ENCODE data around the gene PTBP1. TPM values are rescaled to one million over a fixed set of nuclear protein-coding genes. Genes with fewer than 3 reads are reported as not detected.

PTBP1 gene
- total RNA-seq, 1 experiment from 2014 or later = 236 TPM

DNA sequence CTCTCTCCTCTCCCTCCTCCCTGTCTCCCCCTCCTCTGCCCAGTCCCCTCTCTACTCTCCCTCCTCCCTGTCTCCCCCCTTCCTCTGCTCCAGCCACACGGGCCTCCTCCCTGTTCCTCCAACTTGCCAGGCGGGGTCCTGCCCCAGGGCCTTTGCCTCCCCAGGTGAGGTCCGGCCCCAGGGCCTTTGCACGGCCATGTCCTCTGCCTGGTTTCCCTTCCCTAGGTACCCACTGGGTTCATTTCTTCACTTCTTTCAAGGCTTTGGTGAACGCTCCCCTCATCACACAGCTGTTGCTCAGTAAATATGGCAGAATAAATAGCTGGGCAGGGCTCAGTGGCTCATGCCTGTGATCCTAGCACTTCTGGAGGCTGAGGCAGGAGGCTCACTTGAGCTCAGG lies 25.2 kb upstream of the PTBP1 start:
- DNase-seq (ENCODE audit: extremely low read depth, low read depth) = no peak

DNA sequence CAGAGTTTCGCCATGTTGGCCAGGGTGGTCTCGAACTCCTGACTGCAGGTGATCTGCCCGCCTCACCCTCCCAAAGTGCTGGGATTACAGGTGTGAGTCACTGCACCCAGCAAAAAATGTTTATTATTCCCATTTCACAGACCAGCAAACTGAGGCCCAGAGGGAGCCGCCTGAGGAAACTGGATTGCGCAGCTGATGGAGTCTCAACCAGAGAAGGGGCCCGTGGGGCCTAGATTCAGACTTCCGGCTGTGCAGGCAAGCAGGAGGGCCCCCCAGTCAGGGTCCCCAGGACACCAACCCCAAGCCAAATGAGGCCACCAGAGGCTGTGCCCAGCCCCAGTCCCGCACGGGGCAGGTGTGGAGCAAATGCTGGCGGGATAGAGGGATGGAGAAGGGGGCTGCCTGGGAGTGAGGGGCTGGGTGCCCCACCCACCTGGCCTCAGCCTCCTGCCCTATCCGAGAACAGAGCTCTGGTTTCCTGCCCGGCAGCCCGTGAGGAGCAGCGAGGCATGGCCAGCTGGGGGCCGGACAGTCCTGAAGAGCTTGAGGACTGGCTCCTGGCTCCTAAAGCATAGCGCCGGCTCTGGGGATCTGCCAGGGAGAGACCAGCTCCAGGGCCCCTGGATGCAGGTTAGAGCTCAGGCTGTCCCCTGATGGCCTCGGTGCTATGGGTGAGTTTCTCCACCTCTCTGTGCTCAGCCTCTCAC lies 24.4 kb upstream of the PTBP1 start:
- no peak for DNase-seq (ENCODE audit: extremely low read depth, low read depth)

DNA sequence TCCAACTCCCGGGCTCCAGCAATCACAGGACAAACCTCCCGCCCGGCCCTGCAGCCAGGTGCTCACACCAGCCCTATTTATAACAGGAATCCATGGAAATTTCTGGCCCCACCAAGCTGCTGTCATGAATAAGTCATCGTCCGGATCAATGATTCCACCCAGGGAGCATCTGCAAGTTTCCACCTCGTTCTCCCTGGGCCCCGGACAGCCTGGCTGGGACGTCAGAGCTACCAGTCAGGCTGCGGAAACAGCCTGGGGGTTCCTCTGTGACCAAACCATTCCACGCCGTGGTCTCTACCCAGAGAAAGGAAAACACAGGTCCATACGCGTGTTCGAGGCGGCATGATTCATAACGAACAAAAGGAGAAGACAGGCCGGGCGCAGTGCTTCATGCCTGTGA lies 20.7 kb upstream of the PTBP1 start:
- DNase-seq (ENCODE audit: extremely low read depth, low read depth) = no peak

DNA sequence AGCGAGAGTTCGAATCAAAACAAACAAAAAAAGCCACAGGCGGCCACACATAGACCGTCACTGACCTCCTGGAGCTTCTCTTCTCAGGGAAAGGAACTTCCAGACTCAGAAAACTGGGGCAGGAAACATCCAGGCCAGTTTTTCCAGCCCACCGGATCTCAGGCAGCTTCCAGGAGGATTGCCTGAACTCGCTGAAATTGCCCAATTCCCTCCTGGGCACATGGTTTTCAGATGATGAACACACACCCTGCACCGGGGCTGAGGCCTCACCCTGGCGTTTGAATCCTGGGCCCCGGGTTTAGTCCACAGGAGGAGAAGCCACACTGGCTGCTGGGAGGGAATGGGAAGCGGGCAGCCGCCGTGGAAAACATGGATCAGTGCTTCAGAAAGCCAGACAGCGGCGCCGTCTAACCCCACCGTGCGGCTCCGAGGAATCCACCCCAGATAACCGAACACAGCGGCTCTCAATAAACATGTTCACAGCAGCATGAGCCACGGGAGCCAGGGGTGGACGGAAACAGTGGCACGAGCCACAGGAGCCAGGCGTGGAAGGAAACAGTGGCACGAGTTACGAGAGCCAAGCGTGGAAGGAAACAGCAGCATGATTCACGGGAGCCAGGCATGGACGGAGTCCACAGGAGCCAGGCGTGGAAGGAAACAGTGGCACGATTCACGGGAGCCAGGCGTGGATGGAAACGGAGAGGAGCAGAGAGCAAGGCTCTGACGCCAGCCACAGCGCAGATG lies 18.2 kb upstream of the PTBP1 start:
- peak; percentile 68 for DNase-seq (ENCODE audit: extremely low read depth, low read depth)

DNA sequence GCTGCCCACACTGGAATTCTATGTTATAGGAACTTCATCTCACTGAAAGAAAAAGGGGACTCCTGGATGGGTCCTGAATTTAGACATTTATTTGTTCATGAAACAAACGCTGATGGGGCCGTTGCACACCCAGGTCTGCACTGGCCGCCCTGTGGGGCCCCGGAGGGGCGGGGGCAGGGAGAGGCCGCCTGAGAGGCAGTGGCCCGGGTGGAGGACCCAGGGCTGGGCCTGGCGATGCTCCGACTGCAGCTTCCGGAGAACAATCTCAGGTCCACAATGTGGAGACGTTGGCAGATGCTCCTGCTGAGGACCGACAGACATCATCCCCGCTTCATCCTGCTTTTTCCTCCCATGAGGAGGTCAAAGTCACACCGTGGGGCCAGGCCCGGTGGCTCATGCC lies 16.3 kb upstream of the PTBP1 start:
- no peak for DNase-seq (ENCODE audit: extremely low read depth, low read depth)

DNA sequence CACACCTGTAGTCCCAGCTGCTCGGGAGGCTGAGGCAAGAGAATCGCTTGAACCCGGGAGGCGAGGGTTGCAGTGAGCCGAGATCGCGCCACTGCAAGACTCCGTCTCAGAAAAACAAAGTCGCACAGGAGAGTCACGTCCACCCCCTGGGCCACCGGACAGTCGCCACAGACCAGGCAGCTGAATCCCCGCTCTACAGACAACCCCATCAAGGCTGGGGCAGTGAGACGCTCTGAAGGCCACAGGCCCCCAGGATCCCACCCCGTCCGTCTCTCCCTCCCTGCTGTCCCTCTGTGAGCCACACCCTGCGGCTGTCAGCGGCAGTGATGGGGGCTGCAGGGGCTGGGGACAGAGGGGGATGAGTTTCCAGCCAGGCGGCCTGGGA lies 15.5 kb upstream of the PTBP1 start:
- no peak for DNase-seq (ENCODE audit: extremely low read depth, low read depth)

DNA sequence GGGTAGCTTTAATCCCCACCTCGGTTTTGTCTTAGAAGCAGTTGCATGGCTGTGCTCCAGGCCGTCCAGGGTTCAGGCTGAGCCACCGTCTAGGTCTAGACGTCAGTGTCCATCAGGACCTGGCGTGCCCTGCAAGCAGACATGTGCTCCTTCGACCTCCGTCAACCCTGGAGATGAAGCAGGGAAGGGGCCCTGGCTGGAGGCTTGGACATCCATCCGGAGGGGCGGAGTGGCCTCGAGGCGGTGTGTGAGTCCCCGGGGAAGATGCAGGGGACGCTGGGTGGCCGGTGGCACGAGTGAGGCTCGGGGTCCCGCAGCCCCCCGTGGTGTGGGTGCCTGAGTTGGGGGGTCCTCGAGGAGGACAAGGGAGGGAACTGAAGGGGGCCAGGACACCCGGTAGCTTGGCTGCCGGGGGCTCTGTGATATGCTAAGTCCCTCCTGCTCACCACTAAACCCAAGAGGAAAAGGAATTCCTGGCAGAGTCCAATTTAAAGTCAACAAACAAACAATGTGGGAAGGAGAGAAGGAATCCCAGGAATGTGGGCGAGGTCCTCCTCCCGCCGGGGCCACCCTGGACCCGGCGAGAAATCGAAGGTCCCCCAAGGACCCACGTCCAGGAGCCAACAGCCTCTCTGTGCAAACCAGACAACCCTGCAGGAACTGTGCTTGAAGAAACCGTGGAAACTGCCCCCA lies 14.9 kb upstream of the PTBP1 start:
- peak; percentile 81 for DNase-seq (ENCODE audit: extremely low read depth, low read depth)

DNA sequence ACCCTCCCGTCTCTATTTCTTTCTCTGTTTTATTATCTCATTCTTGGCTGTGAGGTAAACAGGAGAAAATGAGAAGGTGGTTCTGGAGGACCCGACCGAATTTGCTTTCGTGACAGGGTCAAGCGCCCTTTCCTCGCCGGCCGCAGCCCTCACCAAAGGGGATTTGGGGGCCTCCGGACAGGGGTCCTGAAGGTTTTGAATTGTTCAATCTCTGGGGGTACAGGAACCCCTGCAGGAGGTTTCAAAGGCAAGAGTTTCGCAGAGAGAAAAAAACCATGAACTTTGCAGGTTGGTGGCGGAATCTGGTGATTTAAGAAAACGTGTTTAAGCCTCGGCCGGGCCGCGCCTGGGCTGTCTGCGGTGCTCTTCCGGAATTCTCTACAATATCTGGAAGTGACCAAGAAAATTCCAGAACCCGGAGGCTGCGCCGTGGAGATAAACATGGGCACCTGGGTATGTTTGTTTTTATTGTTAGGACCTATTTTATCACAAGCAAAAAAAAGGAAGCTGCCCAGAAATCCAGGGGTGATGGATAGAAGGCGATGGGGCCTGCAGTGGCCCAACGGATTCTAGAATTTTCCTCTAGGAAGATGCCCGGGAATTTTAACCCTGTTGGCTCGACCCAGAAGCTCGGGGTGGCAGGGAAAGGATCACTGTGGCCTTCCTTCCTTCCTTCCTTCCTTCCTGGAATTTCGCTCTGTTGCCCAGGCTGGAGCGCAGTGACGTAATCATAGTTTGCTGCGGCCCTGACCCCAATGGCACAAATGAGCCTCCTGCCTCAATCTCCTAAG lies 14.2 kb upstream of the PTBP1 start:
- DNase-seq (ENCODE audit: extremely low read depth, low read depth) = peak; percentile 46

DNA sequence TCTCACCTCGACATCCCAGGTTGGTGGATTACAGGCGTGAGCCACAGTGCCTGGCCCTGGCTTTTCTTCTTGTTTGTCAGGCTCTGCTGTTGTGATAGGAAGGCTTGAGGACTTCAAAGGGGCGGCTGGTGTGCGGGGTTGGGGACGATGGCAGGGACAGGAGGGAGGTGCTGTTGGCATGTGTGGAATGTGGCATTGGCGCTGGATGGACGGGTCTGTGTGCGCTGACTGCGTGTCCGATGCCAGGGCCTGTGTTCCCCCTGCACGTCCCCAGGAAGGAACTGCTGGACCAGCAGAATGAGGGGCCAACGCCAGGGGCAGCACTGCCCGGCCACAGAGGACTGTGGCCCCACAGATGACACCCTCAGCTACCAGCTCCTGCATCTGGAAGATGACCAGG lies 12.7 kb upstream of the PTBP1 start:
- no peak for DNase-seq (ENCODE audit: extremely low read depth, low read depth)

DNA sequence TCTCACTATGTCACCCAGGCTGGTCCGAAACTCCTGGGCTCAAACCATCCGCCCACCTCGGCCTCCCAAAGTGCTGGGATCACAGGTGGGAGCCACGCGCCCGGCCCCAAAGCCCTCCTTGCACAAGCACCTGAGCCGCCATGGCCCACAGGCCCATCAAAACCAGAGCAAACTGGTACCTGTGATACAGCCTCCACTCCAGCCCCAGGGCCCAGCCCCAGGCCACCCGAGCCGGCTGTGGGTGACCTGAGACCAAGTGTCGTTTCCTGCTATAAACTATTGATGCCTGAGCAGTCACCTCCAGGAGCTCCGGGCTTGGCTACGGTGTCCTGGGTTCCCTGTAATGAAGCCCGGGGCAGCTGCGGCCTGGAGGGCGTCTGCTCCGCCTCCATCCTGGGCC lies 9.7 kb upstream of the PTBP1 start:
- no peak for DNase-seq (ENCODE audit: extremely low read depth, low read depth)

DNA sequence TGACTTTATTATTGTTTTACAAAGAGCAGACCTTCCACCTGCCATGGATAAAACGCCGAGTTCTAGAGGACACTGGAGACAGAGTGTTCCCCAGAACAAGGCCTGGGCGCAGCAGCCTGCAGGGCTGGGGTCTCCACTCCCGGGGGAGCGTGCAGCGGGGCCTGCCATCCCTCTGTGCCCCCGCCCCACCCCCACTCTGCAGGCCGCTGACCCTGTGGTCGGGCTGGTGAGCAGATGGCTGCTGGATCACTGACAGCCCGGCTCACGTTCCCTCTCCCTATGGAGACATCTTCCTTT lies 8.6 kb upstream of the PTBP1 start:
- DNase-seq (ENCODE audit: extremely low read depth, low read depth) = no peak

DNA sequence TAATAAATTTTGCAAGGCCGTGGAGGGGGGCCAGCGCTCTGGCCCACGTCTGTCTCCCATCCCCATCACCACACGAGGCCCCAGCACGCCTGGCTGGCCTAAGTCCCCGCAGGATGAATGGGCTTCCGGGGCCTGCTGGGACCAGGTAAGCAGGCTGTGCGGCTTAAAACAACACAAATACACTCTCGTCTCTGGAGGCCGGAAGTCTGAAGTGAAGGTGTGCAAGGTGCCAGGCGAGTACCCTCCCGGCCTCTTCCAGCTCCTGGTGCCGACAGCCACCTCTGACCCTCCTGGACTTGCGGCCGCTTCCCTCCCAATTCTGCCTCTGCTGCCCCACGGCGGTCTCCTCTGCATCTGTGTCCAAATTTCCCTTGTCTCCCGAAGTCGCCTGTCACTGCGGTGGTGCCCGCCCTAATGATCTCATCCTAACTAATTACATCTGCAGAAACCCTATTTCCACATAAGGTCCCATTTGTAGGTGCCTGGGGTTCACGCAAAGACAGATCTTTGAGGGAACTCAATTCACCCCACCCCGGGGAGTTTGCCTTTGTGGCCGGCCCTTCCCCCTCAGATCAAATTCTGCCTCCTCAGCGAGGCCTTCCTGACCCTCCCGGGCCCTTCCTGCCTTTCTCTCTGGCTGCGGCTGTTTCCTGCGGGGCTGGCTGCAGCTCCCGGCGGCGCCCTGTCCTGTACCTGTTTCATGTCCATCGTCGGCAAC lies 8.1 kb upstream of the PTBP1 start:
- no peak for DNase-seq (ENCODE audit: extremely low read depth, low read depth)

DNA sequence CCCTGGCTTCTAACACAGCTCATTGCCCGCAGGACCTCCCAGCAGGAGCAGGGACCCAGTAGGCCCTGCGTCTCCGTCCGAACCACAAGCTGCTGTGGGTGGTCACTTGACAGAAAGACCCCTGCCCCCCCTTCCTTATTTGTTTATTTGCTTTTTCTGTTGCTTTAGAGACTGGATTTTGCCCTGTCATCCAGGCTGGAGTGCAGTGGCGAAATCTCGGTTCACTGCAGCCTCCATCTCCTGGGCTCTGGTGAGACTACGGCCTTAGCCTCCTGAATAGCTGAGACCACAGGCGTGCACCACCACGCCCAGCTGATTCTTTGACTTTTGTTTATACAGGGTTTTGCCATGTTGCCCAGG lies 7.6 kb upstream of the PTBP1 start:
- DNase-seq (ENCODE audit: extremely low read depth, low read depth) = no peak

DNA sequence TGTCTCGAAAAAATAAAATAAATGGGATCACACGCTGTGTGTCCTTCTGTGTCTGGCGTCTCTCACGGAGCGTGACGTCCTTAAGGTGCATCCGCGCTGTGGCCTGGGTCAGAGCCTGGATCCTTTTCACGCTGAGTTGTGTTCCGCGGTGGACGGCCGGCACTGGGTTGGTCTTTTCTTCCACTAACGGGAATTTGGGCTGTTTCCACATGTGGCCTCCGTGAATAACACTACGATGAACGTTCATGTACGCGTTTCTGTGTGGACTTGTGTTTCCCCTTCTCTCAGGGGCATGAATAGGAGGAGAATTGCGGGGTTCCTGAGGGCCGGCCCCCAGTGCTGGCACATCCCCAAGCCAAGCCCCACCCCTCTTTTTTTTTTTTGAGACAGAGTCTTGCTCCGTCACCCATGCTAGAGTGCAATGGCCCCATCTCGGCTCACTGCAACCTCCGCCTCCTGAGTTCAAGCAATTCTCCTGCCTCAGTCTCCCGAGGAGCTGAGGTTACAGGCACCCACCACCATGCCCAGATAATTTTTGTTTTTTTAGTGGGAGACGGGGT lies 6.2 kb upstream of the PTBP1 start:
- DNase-seq (ENCODE audit: extremely low read depth, low read depth) = no peak

DNA sequence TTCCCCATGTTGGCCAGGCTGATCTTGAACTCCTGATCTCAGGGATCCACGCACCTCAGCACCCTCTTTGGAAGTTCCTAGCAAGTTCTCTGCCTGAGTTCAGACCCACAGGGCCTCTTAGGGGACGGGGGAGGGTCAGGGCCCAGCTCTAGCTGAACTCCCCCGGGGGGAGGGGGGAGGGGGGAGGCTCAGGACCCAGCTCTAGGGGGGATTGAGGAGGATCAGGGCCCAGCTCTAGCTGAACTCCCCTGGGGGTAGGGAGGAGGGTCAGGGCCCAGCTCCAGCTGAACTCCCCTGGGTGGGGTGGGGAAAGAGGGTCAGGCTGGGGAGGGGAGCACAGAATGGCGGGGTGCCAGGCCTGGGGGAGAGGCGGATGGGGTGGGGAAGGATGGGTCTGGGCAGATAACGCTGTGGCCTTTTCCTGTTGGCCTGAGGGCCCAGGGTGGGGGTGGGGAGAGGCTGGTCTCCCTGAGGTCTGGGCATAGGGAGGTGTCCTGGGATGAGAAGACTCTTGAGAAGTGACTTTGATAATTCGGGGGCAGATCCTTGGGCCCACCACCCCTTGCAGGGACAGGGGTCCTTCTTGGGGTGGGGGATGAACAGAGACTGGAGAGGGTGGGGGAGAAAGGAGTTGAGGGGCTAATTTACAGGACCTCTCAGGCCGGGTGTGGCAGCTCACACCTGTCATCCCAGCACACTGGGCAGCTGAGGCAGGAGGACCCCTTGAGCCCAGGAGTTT lies 5.5 kb upstream of the PTBP1 start:
- no peak for DNase-seq (ENCODE audit: extremely low read depth, low read depth)

DNA sequence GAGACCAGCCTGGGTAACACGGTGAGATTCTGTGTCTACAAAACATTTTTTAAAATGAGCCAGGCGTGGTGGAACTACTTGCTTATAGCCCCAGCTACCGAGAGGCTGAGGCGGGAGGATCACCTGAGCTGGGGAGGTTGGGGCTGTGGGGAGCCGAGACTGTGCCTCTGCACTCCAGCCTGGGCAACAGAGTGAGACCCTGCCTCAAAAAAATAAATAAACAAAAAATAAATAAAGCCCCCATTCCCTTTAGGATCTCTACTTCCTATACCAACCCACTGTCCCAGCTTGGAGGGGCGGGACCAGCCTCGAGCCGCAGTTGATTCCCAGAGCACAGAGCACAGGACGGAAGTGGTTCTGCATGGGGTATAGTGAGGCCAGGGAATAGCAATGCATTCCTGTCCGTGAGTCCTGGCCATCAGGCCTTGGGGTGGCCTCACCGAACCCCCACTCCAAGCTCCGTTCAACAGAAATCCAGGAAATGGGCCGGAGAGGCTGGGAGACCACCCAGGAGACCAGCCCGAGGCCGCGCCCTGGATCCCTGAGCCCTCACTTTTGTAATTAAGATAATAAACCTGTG lies 4.9 kb upstream of the PTBP1 start:
- DNase-seq (ENCODE audit: extremely low read depth, low read depth) = no peak

DNA sequence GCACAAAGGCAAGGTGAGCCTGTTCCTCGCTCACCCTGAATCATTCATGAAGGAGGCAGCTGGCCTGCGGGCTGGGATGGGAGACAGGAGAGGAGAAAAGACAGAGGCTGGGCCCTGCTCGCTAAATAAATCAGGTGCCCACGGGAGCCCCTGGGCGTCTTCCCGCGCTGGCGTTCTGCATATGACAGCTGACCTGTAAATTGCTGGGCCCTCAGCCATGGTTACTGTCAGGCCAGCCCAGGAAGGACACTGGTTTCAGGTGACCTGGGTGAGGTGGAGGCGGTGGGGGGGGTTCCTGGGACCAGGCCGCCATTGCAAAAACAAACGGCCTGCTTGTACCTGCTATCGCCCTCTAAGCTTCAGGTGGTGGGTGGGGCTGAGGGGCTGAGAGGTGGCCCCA lies 3.4 kb upstream of the PTBP1 start:
- DNase-seq (ENCODE audit: extremely low read depth, low read depth) = no peak

DNA sequence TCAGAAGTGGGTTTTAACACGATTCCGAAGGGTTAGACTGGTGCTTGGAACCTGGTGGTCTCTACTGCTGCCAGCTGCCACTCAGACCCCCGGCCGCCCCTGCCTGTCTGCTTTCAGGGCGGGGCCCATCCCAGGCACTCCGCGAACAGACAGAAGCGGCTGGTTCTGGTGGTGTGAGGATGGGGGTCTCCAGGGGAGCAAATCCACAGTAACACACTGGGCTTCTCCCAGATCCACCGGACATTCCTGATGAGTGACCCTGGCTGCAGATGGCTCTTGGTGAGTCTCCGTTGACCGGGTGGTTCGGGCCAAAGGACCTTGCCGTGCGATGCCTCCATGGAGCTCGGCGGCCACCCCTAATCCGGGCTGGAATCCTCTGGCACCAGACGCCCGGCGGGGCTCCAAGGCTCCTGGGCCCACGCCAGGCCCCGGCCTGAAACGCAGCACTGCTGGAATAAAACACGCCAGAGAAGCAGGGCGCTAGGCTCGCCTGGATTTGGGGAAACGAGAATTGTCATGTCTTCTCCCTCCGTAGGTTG lies 2.1 kb upstream of the PTBP1 start:
- no peak for DNase-seq (ENCODE audit: extremely low read depth, low read depth)
